Measurements from ENCODE around the gene SP140.
"Not testable (repeated sequence)": the region's sequence is repeated elsewhere in the genome, so short reads cannot be mapped to it uniquely, and the experiment has no call there.

The SP140 gene

DNA sequence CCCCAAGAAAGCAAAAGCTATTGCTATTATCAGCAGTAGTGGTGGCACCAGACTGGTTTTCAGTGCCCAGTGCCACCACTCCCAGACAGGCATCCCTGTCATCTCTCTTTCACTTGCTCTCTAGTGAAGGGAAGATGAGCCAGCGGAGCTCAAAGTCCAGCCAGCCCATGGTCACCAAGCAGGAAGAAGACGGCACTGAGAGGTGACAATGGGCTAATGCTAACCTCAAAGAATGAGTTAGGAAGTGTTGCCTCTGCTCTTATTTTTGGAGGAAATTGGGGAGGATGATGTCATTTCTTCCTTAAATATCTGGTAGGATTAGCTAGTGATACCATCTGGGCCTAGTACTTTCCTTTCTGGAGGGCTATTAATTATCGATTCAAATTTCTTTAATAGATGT is 1.7 kb downstream of the SP140 start:
- DNase-seq = no peak

- DNase-seq = peak; percentile 59
These were observed 4.6 kb downstream of the SP140 start for GRCh38 chr2:230230087-230230486.

DNA sequence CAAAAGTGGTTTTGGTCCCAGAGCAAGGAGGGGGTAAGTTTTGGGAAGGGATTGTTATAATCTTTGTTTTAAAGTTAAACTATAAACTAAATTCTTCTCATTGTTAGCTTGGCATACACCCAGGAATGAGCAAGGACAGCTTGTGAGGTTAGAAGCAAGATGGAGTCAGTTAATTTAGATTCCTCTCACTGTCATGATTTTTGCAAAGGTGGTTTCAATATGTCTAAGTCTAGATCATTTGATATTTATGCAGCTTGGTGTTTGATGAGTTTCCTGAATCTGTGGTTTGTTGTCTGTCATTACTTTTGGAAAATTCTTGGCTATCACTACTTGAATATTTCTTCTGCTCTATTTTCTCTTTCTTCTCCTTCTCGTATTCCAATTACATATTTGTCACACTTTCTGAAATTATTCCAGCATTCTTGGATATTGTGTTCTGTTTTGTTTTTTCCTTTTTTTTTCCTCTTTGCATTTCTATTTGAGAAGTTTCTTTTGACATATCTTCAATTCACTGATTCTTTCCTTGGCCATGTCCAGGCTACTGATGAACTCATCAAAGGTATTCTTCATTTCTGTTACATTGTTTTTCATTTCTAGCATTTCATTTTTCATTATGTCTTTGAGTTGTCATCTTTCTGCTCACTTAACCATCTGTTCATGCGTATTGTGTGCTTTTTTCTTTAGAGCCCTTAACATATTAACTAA is 5.1 kb downstream of the SP140 start:
- no peak for DNase-seq

GRCh38 chr2:230231251-230231650 is 5.7 kb downstream of the SP140 start:
- DNase-seq = no peak

GRCh38 chr2:230234122-230234722 is 8.7 kb downstream of the SP140 start:
- no peak for DNase-seq

DNA sequence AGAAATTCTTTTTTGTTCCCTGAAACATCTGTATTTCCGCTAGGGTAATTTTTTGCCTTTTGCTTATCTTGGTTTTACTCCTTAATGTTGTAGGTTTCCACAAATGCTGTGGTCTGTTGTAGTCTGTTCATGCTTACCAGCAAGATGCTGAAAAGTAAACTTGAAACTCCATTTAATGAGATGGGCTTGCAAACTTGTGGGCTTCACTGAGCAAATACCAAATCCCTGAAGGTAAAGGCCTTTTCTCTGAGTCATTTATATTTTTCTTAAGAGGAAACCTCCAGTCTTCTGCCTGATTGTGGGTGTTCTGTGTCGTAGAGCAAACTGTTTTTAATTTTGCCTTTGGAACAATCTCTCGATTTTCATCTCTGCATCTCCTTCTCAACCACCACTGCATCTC is 9.3 kb downstream of the SP140 start:
- no peak for DNase-seq

- DNase-seq = no peak
These were observed 18.7 kb downstream of the SP140 start for GRCh38 chr2:230244211-230244610.

- peak; percentile 25 for DNase-seq
These were observed 20.7 kb downstream of the SP140 start for GRCh38 chr2:230246206-230246605.

DNA sequence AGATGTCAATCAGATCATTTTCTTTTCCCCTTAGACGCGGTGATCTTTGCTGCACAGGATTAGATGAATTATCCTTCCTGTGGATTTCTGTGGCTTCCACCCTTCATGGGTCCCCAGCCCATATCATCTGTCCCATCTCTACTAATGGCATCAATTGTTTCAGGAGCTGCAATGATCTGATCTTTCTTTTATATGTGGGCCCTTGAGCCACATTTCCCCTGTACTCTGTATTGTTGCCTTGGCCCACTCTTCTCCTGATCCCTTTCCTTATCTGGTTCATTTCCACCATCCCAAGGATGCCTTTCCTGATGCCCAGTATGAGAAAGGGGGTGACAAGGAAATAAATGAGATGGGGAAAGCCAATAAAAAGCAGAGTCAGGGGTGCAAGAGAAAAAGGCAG is 24.7 kb downstream of the SP140 start:
- no peak for DNase-seq

GRCh38 chr2:230254152-230254881 is 28.8 kb downstream of the SP140 start:
- no peak for DNase-seq

DNA sequence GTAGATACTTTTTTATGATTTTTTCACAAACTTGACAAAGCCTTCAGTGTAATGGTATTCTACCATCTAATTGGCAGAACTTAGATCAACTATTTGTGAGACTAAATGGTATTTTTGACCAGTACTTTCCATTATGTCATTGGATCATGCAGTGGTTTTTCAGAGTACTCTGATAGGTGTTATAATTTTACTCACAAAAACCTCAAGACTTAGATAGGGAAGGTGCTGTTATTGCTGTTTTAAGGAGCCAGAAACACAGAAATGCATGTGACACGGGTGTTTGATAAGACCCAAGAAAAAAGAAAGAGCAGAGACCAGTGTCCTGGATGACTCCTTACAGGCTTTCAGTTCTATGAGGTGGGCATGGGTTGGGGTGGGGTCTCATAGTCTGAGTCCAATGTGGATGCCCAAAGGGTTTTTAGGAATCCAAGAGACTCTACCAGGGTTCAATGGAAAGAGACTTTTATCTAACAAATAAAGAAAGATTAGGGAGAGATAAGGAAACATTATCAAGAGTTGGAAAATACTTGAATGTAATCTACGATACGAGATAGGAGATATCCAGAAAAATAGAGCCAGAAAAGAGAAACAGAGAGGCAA is 31.3 kb downstream of the SP140 start:
- no peak for DNase-seq

DNA sequence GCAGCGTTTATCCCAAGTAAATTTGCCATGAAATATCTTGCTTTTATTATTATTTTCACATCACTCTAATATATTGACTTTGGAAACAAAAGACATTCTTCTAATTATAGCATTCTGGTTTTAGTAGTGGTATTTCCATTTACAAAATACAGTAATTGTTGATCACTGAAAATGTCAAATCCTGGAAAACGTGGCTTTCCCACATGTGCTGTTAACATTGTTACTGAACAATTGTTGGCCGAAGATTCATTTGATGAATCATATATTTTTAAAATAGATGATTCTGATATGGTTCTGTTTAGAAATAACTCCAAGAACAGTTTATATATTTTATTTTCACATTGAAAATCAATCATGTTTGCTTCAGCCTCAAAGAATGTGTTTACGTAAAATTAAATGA is 32.9 kb downstream of the SP140 start:
- DNase-seq = no peak

DNA sequence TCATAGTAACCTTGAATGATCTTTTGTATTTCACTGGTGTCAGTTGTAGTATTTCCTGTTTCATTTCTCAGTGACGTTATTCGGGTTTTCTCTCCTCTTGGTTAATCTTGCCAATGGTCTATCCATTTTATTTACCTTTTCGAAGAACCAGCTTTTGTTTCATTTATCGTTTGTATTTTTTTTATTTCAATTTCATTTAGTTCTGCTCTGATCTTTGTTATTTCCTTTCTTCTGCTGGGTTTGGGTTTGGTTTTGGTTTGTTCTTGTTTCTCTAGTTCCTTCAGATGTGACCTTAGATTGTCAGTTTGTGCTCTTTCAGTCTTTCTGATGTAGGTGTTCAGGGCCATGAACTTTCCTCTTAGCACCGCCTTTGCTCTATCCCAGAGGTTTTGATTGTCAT is 36.7 kb downstream of the SP140 start:
- DNase-seq = no peak

- not testable (repeated sequence) for DNase-seq
These were observed 39.4 kb downstream of the SP140 start for GRCh38 chr2:230264945-230265344.

DNA sequence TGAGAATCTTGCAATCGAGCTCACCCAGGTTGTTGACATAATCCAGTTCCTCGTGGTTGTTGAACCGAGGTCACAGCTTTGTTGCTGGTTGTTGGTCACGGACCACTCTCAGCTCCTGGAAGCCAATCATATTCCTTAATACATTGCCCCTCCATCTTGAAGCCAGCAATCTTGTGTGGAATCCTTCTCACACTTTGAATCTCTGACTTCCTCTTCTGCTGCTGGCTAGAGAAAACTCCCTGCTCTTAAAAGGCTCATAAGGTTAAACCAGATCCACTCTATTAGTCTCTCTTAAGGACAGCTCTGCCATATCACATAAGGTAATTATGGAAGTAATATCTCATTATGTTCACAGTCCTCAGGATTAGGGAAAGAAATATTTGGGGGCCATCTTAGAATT is 41.1 kb downstream of the SP140 start:
- no peak for DNase-seq

DNA sequence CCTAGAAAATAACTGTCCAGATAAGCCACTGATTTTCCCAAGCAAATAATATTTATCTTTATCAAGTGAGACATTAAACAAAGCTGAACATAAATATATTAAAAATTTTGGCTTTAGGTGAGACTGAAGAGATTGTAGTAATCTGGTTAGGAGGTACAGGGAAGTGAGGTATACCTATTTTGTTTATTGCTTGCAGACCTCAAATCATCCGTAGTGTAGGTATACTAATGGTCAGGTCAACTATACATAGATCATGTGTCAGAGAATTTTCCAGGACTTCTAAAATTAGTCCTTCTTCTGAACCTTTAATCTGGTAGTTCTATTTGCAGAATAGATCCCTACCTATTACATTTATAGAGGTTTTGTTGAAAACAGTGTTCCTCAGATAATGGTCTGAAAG is 41.5 kb downstream of the SP140 start:
- no peak for DNase-seq

DNA sequence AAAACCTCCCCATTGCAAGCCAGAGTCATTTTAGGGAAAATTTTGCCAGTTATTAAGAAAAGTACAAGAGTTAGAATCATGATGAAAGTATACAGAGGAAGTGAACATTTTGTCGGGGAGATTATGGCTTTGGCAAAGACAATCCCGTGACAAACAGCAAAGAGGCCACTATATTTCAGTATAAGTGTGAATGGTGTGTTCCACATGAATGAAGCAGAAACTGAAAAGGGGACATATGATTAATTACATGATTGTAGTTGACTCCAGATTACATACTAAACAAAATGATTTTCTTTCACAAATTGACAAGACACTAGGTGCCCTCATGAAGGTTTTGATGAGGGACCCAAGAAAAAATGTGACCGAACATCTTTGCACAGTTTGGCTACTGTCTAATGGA is 42.0 kb downstream of the SP140 start:
- DNase-seq = peak; percentile 16

DNA sequence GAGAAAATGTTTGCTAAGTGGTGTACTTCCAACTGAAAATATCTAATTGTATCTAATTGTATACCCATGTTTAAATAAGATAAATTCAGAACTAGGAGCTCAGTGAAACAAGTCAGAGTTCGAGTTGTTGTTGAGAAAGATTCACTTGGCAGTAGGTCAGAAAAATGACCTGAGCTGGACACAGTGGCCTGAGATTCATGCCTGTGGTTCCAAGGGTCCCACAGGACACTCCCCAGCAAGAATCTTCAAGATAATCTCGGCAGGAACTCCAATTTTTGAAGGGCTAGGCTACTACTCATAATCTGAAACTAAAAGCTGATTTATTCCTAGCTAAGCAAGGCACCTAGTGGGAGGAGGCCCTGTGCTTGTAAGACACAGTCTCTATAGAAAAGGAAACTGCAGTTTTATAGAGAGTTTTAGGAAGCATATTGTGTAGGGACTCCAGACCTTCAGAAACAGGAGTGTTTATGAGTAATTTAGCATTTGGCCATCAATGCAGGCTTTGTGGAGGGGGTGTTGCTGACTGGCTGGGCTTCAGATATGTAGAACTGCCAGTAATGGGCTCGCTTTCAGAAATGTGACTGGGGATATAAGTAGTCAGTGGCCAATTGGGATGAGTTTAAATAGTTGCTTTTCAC is 43.2 kb downstream of the SP140 start:
- peak; percentile 3 for DNase-seq

DNA sequence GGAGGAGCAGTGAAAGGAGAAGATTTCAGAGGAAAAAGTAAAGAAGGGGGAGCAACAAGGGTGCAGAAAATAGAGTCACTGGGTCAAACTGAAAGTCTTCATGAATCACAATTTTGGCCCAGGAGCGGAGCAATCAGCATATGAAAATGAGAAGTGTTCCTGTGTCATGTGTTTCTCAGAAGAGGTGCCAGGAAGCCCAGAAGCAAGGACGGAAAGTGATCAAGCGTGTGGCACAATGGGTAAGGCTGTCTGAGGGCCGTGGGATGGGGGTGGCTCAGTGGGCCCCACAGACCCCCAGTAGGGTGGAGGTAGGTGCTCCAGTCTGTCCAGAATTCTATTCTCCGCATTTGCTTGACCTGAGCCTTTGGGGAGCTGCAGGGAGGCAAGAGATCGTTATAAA is 44.2 kb downstream of the SP140 start:
- no peak for DNase-seq

GRCh38 chr2:230282936-230283335 is 57.4 kb downstream of the SP140 start:
- no peak for DNase-seq

GRCh38 chr2:230286048-230286447 is 60.5 kb downstream of the SP140 start:
- no peak for DNase-seq

DNA sequence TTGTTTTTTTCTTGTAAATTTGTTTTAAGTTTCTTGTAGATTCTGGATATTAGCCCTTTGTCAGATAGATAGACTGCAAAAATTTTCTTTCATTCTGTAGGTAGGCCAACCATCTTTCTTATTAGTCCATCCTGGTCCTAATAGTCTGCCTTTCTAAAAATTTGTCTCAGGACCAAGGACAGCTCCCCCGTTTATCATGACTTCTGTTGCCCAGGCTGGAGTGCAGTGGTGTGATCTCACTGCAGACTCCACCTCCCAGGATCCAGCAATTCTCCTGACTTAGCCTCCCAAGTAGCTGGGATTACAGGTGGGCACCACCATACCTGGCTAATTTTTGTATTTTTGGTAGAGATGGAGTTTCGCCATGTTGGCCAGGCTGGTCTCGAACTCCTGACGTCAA is 63.8 kb downstream of the SP140 start:
- peak; percentile 11 for DNase-seq

DNA sequence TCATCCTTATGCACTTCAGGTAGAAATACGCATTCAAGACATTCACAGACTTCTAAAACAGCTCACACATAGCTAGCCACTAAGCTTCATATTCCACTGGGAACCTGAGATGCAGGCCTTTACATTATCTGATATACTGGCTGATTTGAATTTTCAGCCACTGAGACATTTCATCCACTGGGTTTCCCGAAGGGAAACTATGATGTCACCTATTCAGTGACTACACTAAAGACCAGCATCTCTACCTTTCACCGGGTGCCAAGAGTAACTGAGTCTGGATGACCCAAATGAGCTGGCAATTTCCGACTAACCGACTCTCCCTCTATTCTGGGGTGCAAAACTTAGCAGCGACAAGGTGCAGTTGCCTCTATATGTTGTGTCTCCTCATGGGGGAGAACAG is 69.7 kb downstream of the SP140 start:
- no peak for DNase-seq
